GM12878 (cell line): ENCODE measurements around the gene DEPDC1. TPM values are rescaled to one million over a fixed set of nuclear protein-coding genes. Genes with fewer than 3 reads are reported as not detected.

ENCODE experiments used
- ATAC-seq: fragments of 200-7000 bp; cut with Tn5 transposase; 3 replicates; pipeline ENCODE4 v1.9.1; 2020; ENCODE audit warnings: mild to moderate bottlenecking, moderate library complexity
- BruUV-seq: library from RNA; stranded (reverse); fragments of 400-500 nt; replicated peaks from 2 replicates; lab custom pipeline; 2021; lab: Mats Ljungman, UMichigan
- CTCF ChIA-PET: fragments of 300-600 bp; sonication (Branson Sonifier 250); formaldehyde crosslinking; extraction: SDS; loops from one replicate; lab custom pipeline; 2021; ENCODE audit warnings: inconsistent platforms; lab: Yijun Ruan, JAX
- POLR2A ChIA-PET: fragments of 350-600 bp; formaldehyde crosslinking; extraction: SDS; loops from one replicate; lab custom pipeline; 2021; ENCODE audit warnings: inconsistent platforms; lab: Charles Lee
- RAD21 ChIA-PET: fragments of 300-600 bp; sonication (Branson Sonifier 250); formaldehyde crosslinking; loops from one replicate; lab custom pipeline; 2023; ENCODE audit warnings: antibody characterized with exemption; ENCODE audit not compliant: unreplicated experiment; lab: Charles Lee
- SMC1A ChIA-PET: fragments of 300-600 bp; sonication (Branson Sonifier 250); formaldehyde crosslinking; loops from one replicate; lab custom pipeline; 2023; ENCODE audit not compliant: unreplicated experiment, uncharacterized antibody; lab: Charles Lee
- DNase-seq: peaks from one replicate; pipeline ENCODE4 v3.0.0-alpha.2; 2011; ENCODE audit warnings: low read depth, low spot score
- FAIRE-seq: peaks from 3 replicates; lab custom pipeline; 2011; peaks lifted over from hg19 to GRCh38; lab: Jason Lieb, UNC
- H2AFZ ChIP-seq: 2 replicates; pipeline ENCODE4 v1.6.0; 2011; ENCODE audit warnings: low read depth, low read length, control low read depth; ENCODE audit not compliant: control insufficient read depth
- H3K27ac ChIP-seq: 2 replicates; pipeline ENCODE4 v1.5.1; 2011; ENCODE audit warnings: control low read depth; ENCODE audit not compliant: control insufficient read depth, insufficient read depth
- H3K27me3 ChIP-seq, 2 experiments: replicated peaks in 1 of 2; 2 replicates each; pipeline versions ENCODE4 v1.6.0 to v1.6.1; 2011; ENCODE audit warnings: low read length in 1 of 2; ENCODE audit not compliant: control insufficient read depth in 2 of 2, insufficient read depth in 2 of 2
- H3K36me3 ChIP-seq, 2 experiments: 2 replicates each; pipeline ENCODE4 v1.5.1; 2011; ENCODE audit warnings: low read length in 1 of 2; ENCODE audit not compliant: control insufficient read depth in 2 of 2, insufficient read depth in 2 of 2
- H3K4me1 ChIP-seq: 2 replicates; pipeline ENCODE4 v1.6.1; 2011; ENCODE audit warnings: mild to moderate bottlenecking, low read length, moderate library complexity, mixed read lengths; ENCODE audit not compliant: control insufficient read depth, insufficient read depth
- H3K4me2 ChIP-seq: 2 replicates; pipeline ENCODE4 v1.6.0; 2011; ENCODE audit warnings: control low read depth; ENCODE audit not compliant: control insufficient read depth, insufficient read depth
- H3K4me3 ChIP-seq: fragments of 200-600 bp; sonication (generic); 2 replicates; pipeline ENCODE4 v1.5.1; 2016
- H3K79me2 ChIP-seq: 2 replicates; pipeline ENCODE4 v1.6.0; 2011; ENCODE audit warnings: low read length; ENCODE audit not compliant: control insufficient read depth, insufficient read depth
- H3K9ac ChIP-seq: 2 replicates; pipeline ENCODE4 v1.8.0; 2011; ENCODE audit warnings: low read length, control low read depth, mixed read lengths; ENCODE audit not compliant: control insufficient read depth, insufficient read depth
- H3K9me3 ChIP-seq: replicated peaks from 3 replicates; pipeline ENCODE4 v1.5.1; 2011; ENCODE audit warnings: mild to moderate bottlenecking, low read length; ENCODE audit not compliant: control insufficient read depth, insufficient read depth
- H4K20me1 ChIP-seq: 2 replicates; pipeline ENCODE4 v1.6.0; 2011; ENCODE audit not compliant: control insufficient read depth, insufficient read depth
- NR2C1 ChIP-seq: fragments of 450-650 bp; IDR thresholded peaks from 2 replicates; pipeline ENCODE4 v1.6.1; 2017; ENCODE audit warnings: antibody characterized with exemption, mild to moderate bottlenecking, moderate library complexity
- NR2C2 ChIP-seq: IDR thresholded peaks from 2 replicates; pipeline ENCODE4 v1.6.1; 2011; ENCODE audit warnings: borderline replicate concordance, low read depth; ENCODE audit not compliant: control insufficient read depth, insufficient read length
- RCOR1 ChIP-seq: conservative IDR thresholded peaks from 2 replicates; pipeline ENCODE4 v1.6.1; 2012; ENCODE audit warnings: low read depth, low read length, improper control_type of control experiment
- WGBS: methylation state at CpG from one replicate; pipeline ENCODE4 v1.1.6; 2016; ENCODE audit warnings: low lambda C conversion rate; ENCODE audit not compliant: insufficient replicate concordance, insufficient coverage; ENCODE audit errors: missing lambda C conversion rate; 5-methylcytosine and 5-hydroxymethylcytosine counted together
- in situ Hi-C: fragments of 300-500 bp; cut with MboI; formaldehyde crosslinking; loops from 9 replicates; pipeline ENCODE4 v1.14.3; 2018; ENCODE audit warnings: mixed read lengths
- intact Hi-C: fragments of 100-400 bp; cut with micrococcal nuclease; formaldehyde crosslinking; loops from one replicate; pipeline ENCODE4 v1.14.2; 2022; ENCODE audit not compliant: unreplicated experiment
- polyA plus RNA-seq, 11 experiments: library from polyadenylated mRNA; depleted of rRNA in 4 of 11; unstranded in 6 of 11; stranded (reverse) in 5 of 11; fragments of >200 nt; fragmentation: Nextera tagmentation in 4 of 11; fragmentation: Illumina TruSeq in 1 of 11; extraction: Ambion mirVana in 4 of 11; extraction: Trizol in 1 of 11; gene quantifications; 1 replicate in 1 of 11; 2 replicates in 10 of 11; pipeline versions ENCODE4 v1.2.1 to v1.2.3, GENCODE V29; 2011 to 2016; ENCODE audit warnings: inconsistent platforms in 2 of 11, missing spikeins in 2 of 11, low read depth in 1 of 11
- total RNA-seq, 4 experiments: library from RNA; depleted of rRNA in 3 of 4; stranded (reverse); fragments of >200 nt in 3 of 4; fragmentation: Illumina TruSeq in 1 of 4; extraction: Trizol in 1 of 4; gene quantifications; 2 replicates each; pipeline versions ENCODE4 v1.2.1 to v1.2.3, GENCODE V29; 2013 to 2021
- TF ChIP-seq, protein P1 (sequence below): IDR thresholded peaks from 2 replicates; pipeline ENCODE4 v1.6.1; 2011; ENCODE audit warnings: mild to moderate bottlenecking, low read depth, low read length, moderate library complexity; ENCODE audit not compliant: insufficient replicate concordance
- TF ChIP-seq, protein P2 (sequence below): fragments of 450-650 bp; IDR thresholded peaks from 2 replicates; pipeline ENCODE4 v1.6.1; 2018; ENCODE audit warnings: borderline replicate concordance, mild to moderate bottlenecking; ENCODE audit not compliant: partially characterized antibody
- TF ChIP-seq, protein P3 (sequence below): fragments of 450-650 bp; IDR thresholded peaks from 2 replicates; pipeline ENCODE4 v1.6.1; 2017; ENCODE audit warnings: antibody characterized with exemption, mild to moderate bottlenecking, moderate library complexity

The DEPDC1 gene
- total and polyA plus RNA-seq, 10 of the 15 experiments (the other 5 are each of a cell fraction or from before 2014, with no cell fraction given): 6.9 to 36.5 (median 17.6) TPM

DNA sequence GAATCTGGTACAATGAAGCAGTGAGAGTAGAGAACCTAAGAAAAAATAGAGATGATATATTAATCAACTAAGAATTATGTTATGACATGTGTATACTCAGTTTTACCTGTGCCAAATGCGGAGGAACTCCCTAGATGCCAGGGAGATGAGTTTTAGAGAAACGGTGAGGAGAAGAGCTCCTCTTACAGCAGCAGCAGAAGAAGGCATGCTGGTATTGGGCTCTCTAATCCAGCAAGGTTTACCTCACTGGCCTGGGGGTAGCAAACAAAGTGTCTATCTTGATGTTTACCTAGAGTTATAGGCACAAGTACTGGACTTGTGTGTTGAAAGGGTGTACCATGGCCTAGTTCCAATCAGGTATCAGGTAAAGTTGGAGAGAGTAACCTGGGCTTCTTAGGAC, 28.9 kb upstream of the DEPDC1 start:
- Histone ChIP-seq H3K4me1 (no peaks in the 10 kb centered on the region), H3K9me3 (no peaks in the 10 kb centered on the region), H3K79me2 (no peaks in the 10 kb centered on the region), H2AFZ (no peak overlapping the region), H3K4me3 (no peak overlapping the region), H3K4me2 (no peak overlapping the region), H3K27ac (no peak overlapping the region), H3K27me3 (no peaks in the 10 kb centered on the region), H3K9ac (no peak overlapping the region), H3K36me3 (no peaks in the 10 kb centered on the region), H4K20me1 (no peaks in the 10 kb centered on the region)
- RAD21 ChIA-PET: no interaction called here
- in situ Hi-C loops: no loop called here
- 7% methylated on average over 2 of the region's 2 CpGs for WGBS
- DNase-seq: no peak
- no peak for ATAC-seq
- CTCF ChIA-PET: no interaction called here
- no peak for FAIRE-seq
- no TSS peak for BruUV-seq
- intact Hi-C loops: no loop called here
- TF ChIP-seq, protein P1, sequence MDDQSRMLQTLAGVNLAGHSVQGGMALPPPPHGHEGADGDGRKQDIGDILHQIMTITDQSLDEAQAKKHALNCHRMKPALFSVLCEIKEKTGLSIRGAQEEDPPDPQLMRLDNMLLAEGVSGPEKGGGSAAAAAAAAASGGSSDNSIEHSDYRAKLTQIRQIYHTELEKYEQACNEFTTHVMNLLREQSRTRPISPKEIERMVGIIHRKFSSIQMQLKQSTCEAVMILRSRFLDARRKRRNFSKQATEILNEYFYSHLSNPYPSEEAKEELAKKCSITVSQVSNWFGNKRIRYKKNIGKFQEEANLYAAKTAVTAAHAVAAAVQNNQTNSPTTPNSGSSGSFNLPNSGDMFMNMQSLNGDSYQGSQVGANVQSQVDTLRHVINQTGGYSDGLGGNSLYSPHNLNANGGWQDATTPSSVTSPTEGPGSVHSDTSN: no peak
- SMC1A ChIA-PET: no interaction called here
- POLR2A ChIA-PET: no interaction called here

DNA sequence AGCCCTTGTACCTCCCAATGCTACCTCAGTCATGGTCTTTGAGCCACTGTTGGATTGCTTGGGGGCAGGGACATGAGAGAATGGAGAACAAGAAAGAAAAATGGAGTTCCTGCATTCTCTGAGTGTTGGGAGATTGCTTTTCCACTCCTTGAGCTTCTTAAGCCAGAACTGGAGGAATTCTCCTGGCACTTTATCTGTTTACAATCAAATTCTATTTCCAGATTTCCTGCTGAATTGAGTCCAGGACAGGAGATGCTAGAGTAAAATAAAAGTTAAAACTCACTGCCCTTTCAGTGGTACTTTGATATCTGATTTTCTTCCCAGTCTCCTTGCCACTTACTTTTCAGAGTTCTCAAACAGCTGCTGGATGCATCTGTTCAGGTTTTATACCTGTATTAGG, 24.4 kb upstream of the DEPDC1 start:
- Histone ChIP-seq H3K9ac (no peak overlapping the region), H3K9me3 (no peaks in the 10 kb centered on the region), H3K36me3 (no peaks in the 10 kb centered on the region), H3K4me1 (no peaks in the 10 kb centered on the region), H3K79me2 (no peaks in the 10 kb centered on the region), H3K27me3 (no peaks in the 10 kb centered on the region), H3K4me3 (no peak overlapping the region), H3K4me2 (no peak overlapping the region), H4K20me1 (no peaks in the 10 kb centered on the region), H2AFZ (no peak overlapping the region), H3K27ac (no peak overlapping the region)
- ATAC-seq (no peak), DNase-seq (no peak), FAIRE-seq (no peak)
- BruUV-seq: no TSS peak
- RAD21 ChIA-PET: no interaction called here
- intact Hi-C loops (no loop called here), in situ Hi-C loops (no loop called here)
- POLR2A ChIA-PET: no interaction called here
- SMC1A ChIA-PET: no interaction called here
- CTCF ChIA-PET: no interaction called here
- TF ChIP-seq NR2C2 (no peak), NR2C1 (no peak), RCOR1 (no peak)
- TF ChIP-seq, protein P2, sequence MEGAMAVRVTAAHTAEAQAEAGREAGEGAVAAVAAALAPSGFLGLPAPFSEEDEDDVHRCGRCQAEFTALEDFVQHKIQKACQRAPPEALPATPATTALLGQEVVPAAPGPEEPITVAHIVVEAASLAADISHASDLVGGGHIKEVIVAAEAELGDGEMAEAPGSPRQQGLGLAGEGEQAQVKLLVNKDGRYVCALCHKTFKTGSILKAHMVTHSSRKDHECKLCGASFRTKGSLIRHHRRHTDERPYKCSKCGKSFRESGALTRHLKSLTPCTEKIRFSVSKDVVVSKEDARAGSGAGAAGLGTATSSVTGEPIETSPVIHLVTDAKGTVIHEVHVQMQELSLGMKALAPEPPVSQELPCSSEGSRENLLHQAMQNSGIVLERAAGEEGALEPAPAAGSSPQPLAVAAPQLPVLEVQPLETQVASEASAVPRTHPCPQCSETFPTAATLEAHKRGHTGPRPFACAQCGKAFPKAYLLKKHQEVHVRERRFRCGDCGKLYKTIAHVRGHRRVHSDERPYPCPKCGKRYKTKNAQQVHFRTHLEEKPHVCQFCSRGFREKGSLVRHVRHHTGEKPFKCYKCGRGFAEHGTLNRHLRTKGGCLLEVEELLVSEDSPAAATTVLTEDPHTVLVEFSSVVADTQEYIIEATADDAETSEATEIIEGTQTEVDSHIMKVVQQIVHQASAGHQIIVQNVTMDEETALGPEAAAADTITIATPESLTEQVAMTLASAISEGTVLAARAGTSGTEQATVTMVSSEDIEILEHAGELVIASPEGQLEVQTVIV: no peak
- TF ChIP-seq, protein P3, sequence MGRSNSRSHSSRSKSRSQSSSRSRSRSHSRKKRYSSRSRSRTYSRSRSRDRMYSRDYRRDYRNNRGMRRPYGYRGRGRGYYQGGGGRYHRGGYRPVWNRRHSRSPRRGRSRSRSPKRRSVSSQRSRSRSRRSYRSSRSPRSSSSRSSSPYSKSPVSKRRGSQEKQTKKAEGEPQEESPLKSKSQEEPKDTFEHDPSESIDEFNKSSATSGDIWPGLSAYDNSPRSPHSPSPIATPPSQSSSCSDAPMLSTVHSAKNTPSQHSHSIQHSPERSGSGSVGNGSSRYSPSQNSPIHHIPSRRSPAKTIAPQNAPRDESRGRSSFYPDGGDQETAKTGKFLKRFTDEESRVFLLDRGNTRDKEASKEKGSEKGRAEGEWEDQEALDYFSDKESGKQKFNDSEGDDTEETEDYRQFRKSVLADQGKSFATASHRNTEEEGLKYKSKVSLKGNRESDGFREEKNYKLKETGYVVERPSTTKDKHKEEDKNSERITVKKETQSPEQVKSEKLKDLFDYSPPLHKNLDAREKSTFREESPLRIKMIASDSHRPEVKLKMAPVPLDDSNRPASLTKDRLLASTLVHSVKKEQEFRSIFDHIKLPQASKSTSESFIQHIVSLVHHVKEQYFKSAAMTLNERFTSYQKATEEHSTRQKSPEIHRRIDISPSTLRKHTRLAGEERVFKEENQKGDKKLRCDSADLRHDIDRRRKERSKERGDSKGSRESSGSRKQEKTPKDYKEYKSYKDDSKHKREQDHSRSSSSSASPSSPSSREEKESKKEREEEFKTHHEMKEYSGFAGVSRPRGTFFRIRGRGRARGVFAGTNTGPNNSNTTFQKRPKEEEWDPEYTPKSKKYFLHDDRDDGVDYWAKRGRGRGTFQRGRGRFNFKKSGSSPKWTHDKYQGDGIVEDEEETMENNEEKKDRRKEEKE: no peak
